Upper lobe of left lung (tissue), 6 donors: ENCODE measurements around the gene AGBL4. TPM values are rescaled to one million over a fixed set of nuclear protein-coding genes. Genes with fewer than 3 reads are reported as not detected.

Experiments used
- ATAC-seq, 2 donors: fragments of 200-7000 bp; cut with Tn5 transposase; one replicate each; pipeline ENCODE4 v1.9.1; 2022; ENCODE audit warnings: mild to moderate bottlenecking in 2 of 2, moderate library complexity in 2 of 2; ENCODE audit not compliant: low FRiP score in 2 of 2
- DNase-seq, 2 donors: peaks; one replicate each; pipeline ENCODE4 v3.0.0-alpha.2; 2019 to 2020
- H3K27ac ChIP-seq, 4 donors: fragments of 200-600 bp; sonication (generic); one replicate each; pipeline ENCODE4 v1.5.1; 2016 to 2019
- H3K27me3 ChIP-seq, 4 donors: fragments of 200-600 bp; sonication (generic); one replicate each; pipeline ENCODE4 v1.5.1; 2017 to 2019
- H3K36me3 ChIP-seq, 4 donors: fragments of 200-600 bp; sonication (generic); one replicate each; pipeline ENCODE4 v1.5.1; 2016 to 2019
- H3K4me1 ChIP-seq, 4 donors: fragments of 200-600 bp; sonication (generic); one replicate each; pipeline ENCODE4 v1.5.1; 2018 to 2019
- H3K4me3 ChIP-seq, 4 donors: fragments of 200-600 bp; sonication (generic); one replicate each; pipeline ENCODE4 v1.5.1; 2017 to 2019; ENCODE audit warnings: mild to moderate bottlenecking in 2 of 4, moderate library complexity in 1 of 4
- H3K9me3 ChIP-seq, 4 donors: fragments of 200-600 bp; sonication (generic); one replicate each; pipeline ENCODE4 v1.5.1; 2018 to 2019
- CTCF ChIP-seq, 6 experiments: fragments of 450-650 bp in 4 of 6; fragments of 200-600 bp in 2 of 6; sonication (generic) in 2 of 6; IDR thresholded peaks; one replicate each; pipeline ENCODE4 v1.5.1; 2016 to 2019; ENCODE audit warnings: antibody characterized with exemption in 6 of 6
- EP300 ChIP-seq, 4 donors: sonication (generic); formaldehyde crosslinking; IDR thresholded peaks; one replicate each; pipeline ENCODE4 v1.5.1; 2017; ENCODE audit warnings: antibody characterized with exemption in 4 of 4, control low read depth in 2 of 4
- POLR2A ChIP-seq, 4 donors: fragments of 450-650 bp; IDR thresholded peaks; one replicate each; pipeline ENCODE4 v1.5.1; 2016 to 2017; ENCODE audit warnings: antibody characterized with exemption in 4 of 4, mild to moderate bottlenecking in 2 of 4
- POLR2AphosphoS5 ChIP-seq, 2 donors: sonication (generic); formaldehyde crosslinking; IDR thresholded peaks; one replicate each; pipeline ENCODE4 v1.5.1; 2017; ENCODE audit warnings: antibody characterized with exemption in 2 of 2
- WGBS, 2 donors: methylation state at CpG; one replicate each; pipeline ENCODE4 v1.1.5; 2017 to 2018; 5-methylcytosine and 5-hydroxymethylcytosine counted together
- total RNA-seq, 6 donors: library from RNA; depleted of rRNA in 4 of 6; stranded (reverse); fragments of >200 nt in 4 of 6; gene quantifications; one replicate each; pipeline versions ENCODE4 v1.1.0 to v1.2.1, GENCODE V29; 2016 to 2021
- donor health status: DM: no; HTN: no; CAD: no; lungs with moderate emphysema.
- donor health status: DM: no; HTN: yes; CAD: no; lungs with severe emphysema.

AGBL4 gene
- total RNA-seq, 6 donors from 2014 or later: 0.57 to 10.5 (median 1.5) TPM

DNA sequence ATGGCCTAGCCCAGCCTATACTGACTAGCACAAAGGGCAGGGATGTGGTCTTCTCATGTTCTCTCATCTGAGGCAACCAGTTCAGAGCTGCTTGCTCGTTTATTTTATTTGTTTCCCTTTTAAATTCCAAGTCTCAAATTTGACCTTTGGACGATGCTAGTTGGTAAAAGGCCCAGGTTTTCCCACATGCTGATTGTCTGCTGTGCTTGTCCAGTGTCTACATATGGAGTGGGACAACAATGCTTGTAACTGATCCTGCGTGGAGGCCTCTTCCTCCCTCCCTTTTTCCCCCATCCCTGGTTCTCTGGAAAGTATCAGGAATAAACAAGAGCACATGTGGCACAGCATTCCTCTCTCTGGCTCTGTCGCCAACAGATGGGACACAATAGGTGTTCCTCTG is 1213.0 kb downstream of the AGBL4 start:
- no peak for TF ChIP-seq POLR2AphosphoS5 (IDR thresholded peaks at IDR 0.05)
- no peak for TF ChIP-seq CTCF (IDR thresholded peaks at IDR 0.05)
- no peak for TF ChIP-seq EP300 (IDR thresholded peaks at IDR 0.05)
- no peak for TF ChIP-seq POLR2A (IDR thresholded peaks at IDR 0.05)
- ATAC-seq: no peak
- Histone ChIP-seq H3K36me3 (no peaks in the 10 kb centered on the region), H3K4me3 (no peak overlapping the region), H3K27me3 (no peaks in the 10 kb centered on the region), H3K4me1 (no peaks in the 10 kb centered on the region), H3K9me3 (no peaks in the 10 kb centered on the region), H3K27ac (no peak overlapping the region)
- 61 to 62% methylated on average over 4 of the region's 4 CpGs for WGBS, 2 donors
- no peak for DNase-seq

- WGBS, 2 donors: 67 to 74% methylated on average over 3 of the region's 3 CpGs
- Histone ChIP-seq H3K9me3 (no peaks in the 10 kb centered on the region), H3K4me1 (no peaks in the 10 kb centered on the region), H3K27me3 (no peaks in the 10 kb centered on the region), H3K36me3 (no peaks in the 10 kb centered on the region), H3K27ac (no peak overlapping the region), H3K4me3 (no peak overlapping the region)
- no peak for DNase-seq
- no peak for ATAC-seq
- no peak for TF ChIP-seq POLR2AphosphoS5 (IDR thresholded peaks at IDR 0.05)
- TF ChIP-seq POLR2A (IDR thresholded peaks at IDR 0.05): no peak
- no peak for TF ChIP-seq EP300 (IDR thresholded peaks at IDR 0.05)
- TF ChIP-seq CTCF (IDR thresholded peaks at IDR 0.05): no peak
These were observed 1215.3 kb downstream of the AGBL4 start for GRCh38 chr1:48808496-48808895.

DNA sequence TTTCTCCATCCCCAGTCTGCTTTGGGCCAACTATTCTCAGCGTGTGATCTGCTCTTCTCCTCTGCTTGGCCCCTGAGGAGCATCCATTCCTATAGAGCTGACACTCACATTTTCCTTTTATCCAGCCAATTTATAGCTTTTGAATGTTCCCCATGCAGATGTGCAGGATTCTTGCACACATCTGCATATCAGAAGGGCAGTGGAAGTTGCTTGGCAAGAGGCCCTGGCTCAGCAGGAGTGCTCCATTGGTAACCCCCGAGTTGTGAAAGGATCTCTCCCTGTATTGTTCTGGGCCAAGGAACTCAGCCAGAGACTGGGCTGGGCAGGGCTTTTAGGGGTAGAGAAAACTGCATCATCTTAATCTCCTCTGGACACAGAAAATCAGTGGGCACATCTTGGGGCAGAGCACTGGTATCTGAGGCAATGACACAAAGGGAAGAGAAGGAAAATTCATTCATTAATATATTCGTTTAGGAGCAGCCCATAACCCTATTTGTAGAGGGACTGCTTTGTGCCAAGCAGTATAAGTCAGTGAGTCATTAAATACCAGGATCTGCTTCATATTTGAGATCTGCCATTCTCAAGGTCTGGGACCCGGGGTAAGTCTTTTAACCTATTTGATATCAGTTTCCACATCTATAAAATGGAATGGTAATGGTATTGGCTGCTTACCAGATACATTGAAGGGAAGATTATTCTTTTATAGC is 1216.0 kb downstream of the AGBL4 start:
- Histone ChIP-seq H3K9me3 (no peaks in the 10 kb centered on the region), H3K27me3 (no peaks in the 10 kb centered on the region), H3K4me1 (no peaks in the 10 kb centered on the region), H3K27ac (no peak overlapping the region), H3K4me3 (no peak overlapping the region), H3K36me3 (no peaks in the 10 kb centered on the region)
- no peak for ATAC-seq
- TF ChIP-seq POLR2A (IDR thresholded peaks at IDR 0.05) (no peak), EP300 (IDR thresholded peaks at IDR 0.05) (no peak), POLR2AphosphoS5 (IDR thresholded peaks at IDR 0.05) (no peak), CTCF (IDR thresholded peaks at IDR 0.05) (no peak)
- no peak for DNase-seq
- 53 to 64% methylated on average over 4 of the region's 4 CpGs for WGBS, 2 donors

- no peaks in the 10 kb centered on the region for H3K9me3 ChIP-seq
- H3K4me3 ChIP-seq: no peak overlapping the region
- H3K36me3 ChIP-seq: no peaks in the 10 kb centered on the region
- H3K27ac ChIP-seq: no peak overlapping the region
- H3K27me3 ChIP-seq: no peaks in the 10 kb centered on the region
- DNase-seq (no peak), ATAC-seq (no peak)
- TF ChIP-seq POLR2AphosphoS5 (IDR thresholded peaks at IDR 0.05) (no peak), EP300 (IDR thresholded peaks at IDR 0.05) (no peak), POLR2A (IDR thresholded peaks at IDR 0.05) (no peak), CTCF (IDR thresholded peaks at IDR 0.05) (no peak)
- no peaks in the 10 kb centered on the region for H3K4me1 ChIP-seq
These were observed 1220.3 kb downstream of the AGBL4 start for GRCh38 chr1:48803474-48803873.

GRCh38 chr1:48794816-48795215 is 1228.9 kb downstream of the AGBL4 start:
- no peak for ATAC-seq
- no peak overlapping the region for H3K27ac ChIP-seq
- H3K9me3 ChIP-seq: no peaks in the 10 kb centered on the region
- H3K36me3 ChIP-seq: no peaks in the 10 kb centered on the region
- no peaks in the 10 kb centered on the region for H3K4me1 ChIP-seq
- 0% methylated on average over 1 of the region's 1 CpG for WGBS, 2 donors
- H3K27me3 ChIP-seq: no peaks in the 10 kb centered on the region
- no peak for DNase-seq
- no peak for TF ChIP-seq POLR2A (IDR thresholded peaks at IDR 0.05)
- no peak for TF ChIP-seq POLR2AphosphoS5 (IDR thresholded peaks at IDR 0.05)
- TF ChIP-seq CTCF (IDR thresholded peaks at IDR 0.05): no peak
- no peak for TF ChIP-seq EP300 (IDR thresholded peaks at IDR 0.05)
- no peak overlapping the region for H3K4me3 ChIP-seq
